HL-60/S4 (cell line): Measurements from ENCODE around the gene ALKBH7.

ENCODE experiments used
- in situ Hi-C: fragments of 300-500 bp; cut with MboI; formaldehyde crosslinking; loops from 2 replicates; pipeline ENCODE4 v1.14.3; 2022; ENCODE audit warnings: low sequenced_read_pairs

Gene ALKBH7

GRCh38 chr19:6423499-6424194 lies 51.1 kb downstream of the ALKBH7 start:
- in situ Hi-C loops, result no loop called here

GRCh38 chr19:6424195-6424938 lies 51.8 kb downstream of the ALKBH7 start, which contains the start of gene KHSRP:
Gene KHSRP, minus strand, starts transcription at chr19:6424811. Its CDS starts 110 bp downstream, at chr19:6424701.
- in situ Hi-C loops, result no loop called here
